Measurements from ENCODE around the gene ALKBH1. TPM values are rescaled to one million over a fixed set of nuclear protein-coding genes. Genes with fewer than 3 reads are reported as not detected.

The ALKBH1 gene
- total and polyA plus RNA-seq, 2 of the 13 experiments (the other 11 are each of a cell fraction or from before 2014, with no cell fraction given): 12.5 to 14.3 TPM

Small RNA genes within 50 kb of the gene (small RNA-seq; reads per million reads assigned to genes)
- gene COX6CP11 (ENCODE audit: insufficient read depth in 2 of 3, insufficient read length in 3 of 3, low read depth in 2 of 3, low replicate concordance in 1 of 3): 0 reads per million in 3 experiments

Other genes starting within 250 kb of the ALKBH1 start
- gene AHSA1, start 249.9 kb downstream of the ALKBH1 start, total RNA-seq (2016; rRNA removed; fragmentation: Illumina TruSeq; extraction: Trizol): 241 and 310 TPM in 2 replicates
- 113 and 118 TPM in 2 replicates for gene AHSA1, start 249.9 kb downstream of the ALKBH1 start, polyA plus RNA-seq (2011; rRNA removed)
- 0.83 and 1.8 TPM in 2 replicates for gene ISM2, start 209.2 kb downstream of the ALKBH1 start, total RNA-seq (2016; rRNA removed; fragmentation: Illumina TruSeq; extraction: Trizol)
- 40.7 and 43.2 TPM in 2 replicates for gene ISM2, start 209.2 kb downstream of the ALKBH1 start, polyA plus RNA-seq (2011; rRNA removed)
- 15.1 and 17.5 TPM in 2 replicates for gene SPTLC2, start 91.4 kb downstream of the ALKBH1 start, total RNA-seq (2016; rRNA removed; fragmentation: Illumina TruSeq; extraction: Trizol)
- 11.2 and 17.4 TPM in 2 replicates for gene SPTLC2, start 91.4 kb downstream of the ALKBH1 start, polyA plus RNA-seq (2011; rRNA removed)
- gene SLIRP, start 80 bp upstream of the ALKBH1 start, total RNA-seq (2016; rRNA removed; fragmentation: Illumina TruSeq; extraction: Trizol): 548 and 656 TPM in 2 replicates
- gene SLIRP, start 80 bp upstream of the ALKBH1 start, polyA plus RNA-seq (2011; rRNA removed): 210 and 281 TPM in 2 replicates
- 65.8 and 103 TPM in 2 replicates for gene SNW1, start 53.1 kb upstream of the ALKBH1 start, total RNA-seq (2016; rRNA removed; fragmentation: Illumina TruSeq; extraction: Trizol)
- 19.8 and 23.2 TPM in 2 replicates for gene SNW1, start 53.1 kb upstream of the ALKBH1 start, polyA plus RNA-seq (2011; rRNA removed)
- gene ADCK1, start 92.1 kb upstream of the ALKBH1 start, total RNA-seq (2016; rRNA removed; fragmentation: Illumina TruSeq; extraction: Trizol): 2.1 and 3.9 TPM in 2 replicates
- gene ADCK1, start 92.1 kb upstream of the ALKBH1 start, polyA plus RNA-seq (2011; rRNA removed): 6.3 and 6.8 TPM in 2 replicates